ENCODE data around the gene SECTM1.

The SECTM1 gene

DNA sequence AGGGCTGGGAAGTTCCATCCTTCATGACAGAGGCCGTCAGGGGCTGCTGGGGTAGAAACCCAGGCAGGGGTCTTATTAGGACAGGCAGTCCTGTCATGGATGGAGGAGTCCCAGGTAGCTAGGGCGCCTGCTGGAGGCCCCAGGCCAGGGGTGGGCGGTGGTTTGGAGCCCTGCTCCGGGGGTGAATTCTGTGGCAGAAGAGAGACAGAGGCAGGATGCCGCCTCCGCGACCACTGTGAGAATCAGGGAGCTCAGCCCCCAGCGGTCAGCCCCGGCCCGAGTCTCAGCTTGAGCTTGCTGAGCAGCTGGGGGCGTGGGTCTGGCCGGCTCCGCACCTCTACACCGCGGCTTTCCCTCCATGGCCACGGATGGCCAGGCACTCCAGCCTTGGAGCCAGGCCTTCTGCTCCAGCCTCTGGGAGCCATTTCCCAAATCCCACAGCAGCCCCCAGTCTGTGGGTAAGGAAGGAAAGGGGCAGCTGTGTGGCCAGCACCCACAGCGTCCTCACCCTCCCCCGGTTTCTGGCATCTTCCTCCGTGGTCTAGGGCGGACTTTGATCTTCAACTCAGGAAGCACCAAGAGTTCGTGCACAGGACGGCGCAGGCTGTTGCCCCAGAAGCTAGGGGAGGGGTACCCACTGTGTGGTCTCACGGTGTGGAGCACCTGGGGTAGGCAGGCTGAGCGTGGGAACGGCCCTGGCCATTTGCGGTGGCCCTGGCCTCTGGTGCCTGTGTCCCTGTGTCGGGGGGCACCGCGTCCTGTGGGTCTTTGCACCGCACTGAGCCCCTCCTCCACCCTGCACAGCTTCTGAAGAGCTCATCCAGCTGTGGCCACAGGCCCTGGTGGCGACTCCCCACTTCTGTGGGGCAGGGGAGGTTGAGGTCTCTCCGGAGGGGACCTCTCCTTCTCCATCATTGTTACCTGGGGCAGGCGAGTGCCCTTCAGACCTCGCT lies 30.3 kb downstream of the SECTM1 start:
- in situ Hi-C loops (cut with HindIII; ENCODE audit: low sequenced_read_pairs): loop anchor here (10.0 kb wide), 1 partner anchor 98 kb away; no protein-coding TSS in a partner anchor

DNA sequence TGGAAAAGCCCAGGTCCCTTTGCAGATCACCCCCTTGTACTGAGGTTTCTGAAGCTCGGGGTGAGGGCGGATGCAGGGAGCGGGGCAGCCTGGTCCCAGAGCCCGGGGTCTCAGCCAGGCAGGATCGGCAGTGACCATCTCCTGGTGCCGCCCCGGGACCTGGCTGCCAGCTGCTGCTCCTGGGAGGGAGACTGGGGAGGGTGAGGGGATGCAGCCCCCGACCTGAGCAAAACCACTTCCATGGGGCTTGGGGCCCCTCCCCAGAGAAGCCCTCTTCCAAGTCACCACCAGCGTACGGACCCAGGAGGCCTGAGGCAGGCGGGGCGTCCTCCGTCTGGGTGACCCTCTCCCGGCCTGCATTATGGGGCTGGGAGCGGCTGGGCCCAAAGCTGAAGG lies 31.0 kb downstream of the SECTM1 start:
- in situ Hi-C loops (cut with HindIII; ENCODE audit: low sequenced_read_pairs): loop anchor here (10.0 kb wide), 1 partner anchor 98 kb away; no protein-coding TSS in a partner anchor

DNA sequence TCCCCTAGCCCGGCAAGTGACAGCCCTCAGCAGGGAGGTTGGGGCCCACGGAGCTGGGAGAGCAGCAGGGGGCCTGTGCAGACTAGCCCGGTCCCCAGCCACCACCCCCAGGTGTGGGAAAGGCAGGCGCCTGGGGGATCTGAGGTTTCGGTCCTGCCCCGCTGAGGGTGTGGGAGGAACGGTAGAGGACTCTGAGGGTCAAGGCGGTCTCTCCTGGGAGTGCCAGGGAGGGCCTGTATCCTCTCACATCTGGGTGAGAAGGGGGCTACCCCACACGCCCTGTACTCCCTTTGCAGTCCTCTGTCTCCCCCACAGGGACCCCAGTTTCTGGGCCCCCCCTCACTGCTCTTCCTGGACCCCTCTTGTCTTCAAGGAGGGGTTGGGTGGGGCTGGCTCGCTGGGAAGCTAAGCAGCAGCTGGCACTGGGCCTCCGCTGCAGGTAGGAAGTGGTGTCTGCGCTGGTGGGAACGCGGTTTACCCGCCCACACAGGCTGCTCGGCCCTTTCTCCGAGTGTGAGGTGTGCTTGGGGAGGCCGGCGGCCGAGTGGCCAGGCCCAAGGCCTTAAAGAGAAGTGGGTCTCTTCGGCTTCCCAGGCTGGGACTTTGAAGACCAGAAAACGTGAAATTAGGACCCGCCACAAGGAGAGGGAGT lies 31.5 kb downstream of the SECTM1 start:
- in situ Hi-C loops (cut with HindIII; ENCODE audit: low sequenced_read_pairs): loop anchor here (10.0 kb wide), 1 partner anchor 97 kb away; no protein-coding TSS in a partner anchor

DNA sequence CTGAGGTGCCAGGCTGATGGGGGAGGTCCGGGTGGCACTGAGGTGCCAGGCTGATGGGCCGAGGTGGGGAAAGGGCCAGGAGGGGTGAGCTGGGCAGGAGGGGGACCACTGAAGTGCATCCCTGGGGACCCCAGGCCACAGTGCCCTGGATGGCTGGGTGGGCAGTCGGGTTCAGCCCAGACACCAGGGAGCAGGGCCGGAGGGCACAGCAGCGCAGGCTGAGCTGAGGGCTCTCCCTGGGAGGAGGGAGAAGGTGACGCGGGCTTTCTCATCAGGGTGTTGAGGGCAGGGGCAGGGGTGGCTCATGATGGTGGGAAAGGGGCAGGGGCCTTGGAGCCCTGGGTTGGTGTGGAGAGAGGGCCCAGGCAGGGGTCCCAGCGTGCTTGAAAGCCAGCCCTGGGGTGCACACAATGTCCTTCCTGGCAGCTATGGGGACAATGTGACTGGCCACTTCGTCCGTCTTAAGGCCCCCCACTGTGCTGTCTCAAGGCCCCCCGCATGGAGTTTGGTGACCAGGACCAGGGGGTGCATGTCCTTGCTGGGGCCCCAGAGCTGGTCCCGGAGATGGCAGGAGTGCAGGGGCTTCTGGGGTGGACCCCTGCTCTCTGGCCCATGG lies 32.2 kb downstream of the SECTM1 start:
- in situ Hi-C loops (cut with HindIII; ENCODE audit: low sequenced_read_pairs): loop anchor here (10.0 kb wide), 1 partner anchor 97 kb away; no protein-coding TSS in a partner anchor

DNA sequence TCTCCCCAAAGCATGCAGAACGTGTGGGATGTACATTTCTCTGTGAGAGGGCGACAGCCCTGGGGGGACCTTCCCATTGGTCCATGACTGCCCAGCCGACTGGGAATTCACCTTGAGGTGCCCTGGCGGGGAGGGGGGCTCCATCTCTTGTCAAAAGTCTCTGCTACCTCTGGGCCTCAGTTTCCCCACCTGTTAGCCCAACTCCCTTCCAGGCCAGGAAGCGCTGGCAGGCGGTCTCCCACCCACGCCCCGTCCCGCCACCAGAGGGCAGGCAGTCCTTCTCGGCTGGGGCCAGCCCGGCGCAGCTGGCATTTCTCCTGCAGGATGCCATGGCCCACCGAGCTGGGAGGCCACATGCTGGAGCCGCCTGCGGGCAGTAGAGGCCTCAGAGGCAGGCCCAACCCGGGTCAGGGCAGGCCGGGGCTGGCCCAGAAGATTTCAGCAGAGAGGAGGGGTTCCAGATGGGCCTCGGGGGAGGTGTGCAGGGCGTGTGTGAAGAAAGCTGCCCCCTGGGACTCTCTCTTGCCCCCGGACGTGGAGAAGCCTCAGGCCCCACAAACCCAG lies 32.8 kb downstream of the SECTM1 start:
- in situ Hi-C loops (cut with HindIII; ENCODE audit: low sequenced_read_pairs): loop anchor here (10.0 kb wide), 1 partner anchor 96 kb away; no protein-coding TSS in a partner anchor

DNA sequence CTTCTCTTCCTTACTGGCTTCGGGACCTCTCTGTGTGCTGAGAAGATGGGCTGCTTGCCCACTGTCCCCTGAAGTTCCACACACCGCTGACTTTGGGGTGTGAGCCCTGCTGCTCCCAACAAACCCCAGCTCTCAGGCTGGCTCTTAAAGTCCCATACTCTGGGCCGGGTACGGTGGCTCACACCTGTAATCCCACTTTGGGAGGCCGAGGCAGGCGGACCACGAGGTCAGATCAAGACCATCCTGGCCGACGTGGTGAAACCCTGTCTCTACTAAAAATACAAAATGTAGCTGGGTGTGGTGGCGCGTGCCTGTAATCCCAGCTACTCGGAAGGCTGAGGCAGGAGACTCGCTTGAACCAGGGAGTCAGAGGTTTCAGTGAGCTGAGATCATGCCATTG lies 33.3 kb downstream of the SECTM1 start:
- in situ Hi-C loops (cut with HindIII; ENCODE audit: low sequenced_read_pairs): loop anchor here (10.0 kb wide), 1 partner anchor 95 kb away; no protein-coding TSS in a partner anchor

DNA sequence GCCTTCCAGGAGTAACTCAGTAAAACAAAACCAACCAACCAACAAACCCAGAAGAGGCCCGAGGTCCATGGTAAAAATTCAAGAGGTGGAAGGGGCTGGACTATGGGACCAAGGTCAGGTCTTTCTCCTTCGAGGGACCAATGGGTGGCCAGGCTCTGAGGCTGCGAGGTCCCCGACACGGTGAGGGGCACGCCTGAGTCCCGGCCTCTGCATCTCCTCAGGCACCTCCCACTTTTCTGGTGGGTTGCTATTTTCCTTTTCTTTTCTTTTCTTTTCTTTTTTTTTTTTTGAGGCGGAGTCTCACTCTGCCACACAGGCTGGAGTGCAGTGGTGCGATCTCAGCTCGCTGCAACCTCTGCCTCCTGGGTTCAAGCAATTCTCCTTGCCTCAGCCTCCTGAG lies 34.1 kb downstream of the SECTM1 start:
- in situ Hi-C loops (cut with HindIII; ENCODE audit: low sequenced_read_pairs): no loop called here

DNA sequence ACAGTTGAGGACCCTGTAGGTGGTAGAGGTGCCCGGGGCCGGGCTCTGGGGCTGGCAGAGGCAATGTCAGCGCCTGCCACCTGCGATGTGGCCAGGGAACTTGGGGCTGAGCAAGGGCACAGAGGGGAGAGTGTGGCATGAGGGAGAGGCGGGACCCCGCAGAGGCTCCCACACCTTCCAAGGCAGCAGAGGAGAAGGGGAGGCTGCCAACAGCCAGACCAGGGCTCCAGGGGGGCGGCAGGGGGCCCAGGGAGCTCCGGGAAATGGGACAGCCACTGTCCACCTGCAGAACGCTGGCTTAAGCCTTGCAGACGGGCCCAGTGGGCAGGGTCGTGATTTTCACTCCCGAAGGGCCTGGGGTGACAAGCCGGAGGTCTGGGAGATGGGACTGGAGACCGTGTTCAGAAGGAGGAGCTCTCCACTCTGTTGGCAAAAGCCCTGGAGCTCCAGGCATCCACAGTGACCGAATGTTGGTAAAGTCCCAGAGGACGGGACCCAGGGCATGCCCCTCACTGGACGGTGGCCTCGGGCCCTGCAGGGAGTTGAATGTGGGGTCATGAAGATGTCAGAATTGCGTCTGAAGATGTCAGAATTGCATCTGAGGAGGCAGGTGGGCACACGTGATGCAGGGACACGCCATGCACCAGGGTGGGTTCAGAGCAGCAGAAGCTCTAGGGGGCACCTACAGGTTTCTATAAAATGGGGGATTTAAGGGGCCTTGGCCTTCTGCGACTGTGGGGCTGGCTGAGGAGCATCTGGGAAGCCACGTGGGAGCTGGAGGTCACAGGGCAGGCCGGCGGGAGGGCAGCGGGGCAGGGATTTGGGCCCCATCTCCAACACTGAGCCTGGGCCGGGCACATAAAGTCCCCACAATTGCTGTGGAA lies 34.8 kb downstream of the SECTM1 start:
- in situ Hi-C loops (cut with HindIII; ENCODE audit: low sequenced_read_pairs): no loop called here

DNA sequence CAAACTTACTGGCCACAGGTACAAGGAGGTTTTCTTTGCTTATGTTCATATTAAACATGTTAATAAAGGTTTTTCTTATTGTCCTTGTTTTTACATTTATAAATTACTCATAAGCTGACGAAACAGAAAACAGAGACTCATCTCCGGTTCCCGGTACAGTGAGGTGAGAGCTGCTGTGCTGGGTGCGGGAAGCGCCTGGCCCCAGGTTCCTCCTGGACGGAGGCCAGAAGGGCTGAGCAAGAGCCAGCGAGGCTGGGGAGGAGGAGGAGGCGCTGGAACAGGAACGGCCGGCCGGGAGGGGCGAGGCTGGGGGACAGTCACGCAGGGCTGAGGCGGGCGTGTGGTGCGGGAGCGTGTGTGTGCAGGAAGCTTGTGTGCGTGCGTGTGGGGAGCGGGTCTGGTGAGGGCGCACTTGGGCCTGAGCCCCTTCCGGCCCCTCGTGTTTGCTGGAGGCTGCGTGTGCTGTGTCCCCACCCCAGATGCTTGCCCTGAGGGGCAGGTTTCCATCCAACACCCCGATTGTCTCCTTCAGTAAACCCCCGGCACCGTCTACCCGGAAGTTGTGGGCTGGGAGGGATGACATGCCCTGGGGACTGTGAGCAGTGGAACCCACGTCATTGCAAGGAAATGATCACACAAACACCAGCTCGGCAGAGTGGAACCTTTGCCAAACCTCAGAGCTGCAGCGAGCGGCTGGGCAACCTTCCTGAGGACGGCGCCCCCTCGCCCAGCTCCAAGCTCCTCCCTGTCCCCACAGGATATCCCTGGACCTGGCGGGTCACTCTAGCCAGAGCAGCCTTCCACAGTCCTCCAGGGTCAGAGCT lies 35.6 kb downstream of the SECTM1 start:
- in situ Hi-C loops (cut with HindIII; ENCODE audit: low sequenced_read_pairs): no loop called here

DNA sequence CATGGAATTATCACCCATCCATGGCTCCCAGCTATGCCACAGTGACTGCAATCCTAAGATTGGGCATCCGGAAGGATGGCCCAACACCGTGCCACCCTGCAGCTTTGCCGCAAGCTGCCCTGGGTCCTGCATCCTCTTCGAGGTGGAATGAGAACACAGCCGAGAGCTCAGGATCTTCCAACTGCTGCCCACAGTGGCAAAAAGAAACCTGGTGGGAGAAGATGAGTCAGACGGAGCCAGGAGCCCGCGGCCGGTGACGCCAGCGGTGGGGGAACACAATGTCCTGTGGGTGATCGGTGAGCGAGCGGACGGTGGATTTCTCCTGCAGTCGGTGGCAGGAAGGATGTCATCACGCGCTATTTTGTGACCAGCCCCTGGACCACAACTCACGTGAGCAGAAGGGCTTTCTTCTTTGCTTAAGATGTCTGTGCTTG lies 36.3 kb downstream of the SECTM1 start:
- in situ Hi-C loops (cut with HindIII; ENCODE audit: low sequenced_read_pairs): no loop called here

DNA sequence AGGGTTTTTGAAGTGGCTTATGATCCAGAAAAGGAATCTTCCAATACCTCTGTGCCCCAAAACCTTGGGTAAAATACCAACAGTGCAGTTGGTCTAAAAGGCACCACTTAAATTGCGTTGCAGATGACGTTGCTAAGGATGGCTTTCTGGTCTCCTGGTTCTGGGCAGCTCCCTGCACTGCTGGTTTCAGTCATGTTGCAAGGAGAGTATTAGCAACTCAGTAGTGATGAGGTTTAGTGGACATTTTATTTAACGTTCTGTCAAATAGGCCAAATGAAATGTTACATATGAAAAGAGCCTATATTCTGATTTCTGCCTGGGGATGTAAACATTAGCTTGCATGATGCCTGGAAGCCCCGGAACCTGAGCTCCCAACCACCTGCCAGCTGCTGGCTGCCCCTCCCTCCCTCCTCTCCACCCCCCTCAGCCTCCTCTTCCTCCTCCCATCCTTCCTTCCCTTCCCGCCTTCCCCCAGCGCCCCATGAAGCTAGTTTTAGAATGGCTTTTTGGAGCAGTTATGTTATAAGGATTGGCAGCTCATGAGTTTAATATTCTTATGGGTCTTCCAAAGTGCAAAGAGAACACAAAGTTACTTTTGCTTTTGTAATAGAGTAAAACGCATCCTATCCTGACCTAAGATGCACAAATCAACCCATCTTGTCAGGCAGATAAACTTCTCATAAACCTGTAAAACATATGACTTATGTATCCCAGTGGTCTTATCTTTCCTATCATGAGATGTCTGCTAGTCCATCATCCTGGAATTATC lies 36.9 kb downstream of the SECTM1 start:
- in situ Hi-C loops (cut with HindIII; ENCODE audit: low sequenced_read_pairs): no loop called here

DNA sequence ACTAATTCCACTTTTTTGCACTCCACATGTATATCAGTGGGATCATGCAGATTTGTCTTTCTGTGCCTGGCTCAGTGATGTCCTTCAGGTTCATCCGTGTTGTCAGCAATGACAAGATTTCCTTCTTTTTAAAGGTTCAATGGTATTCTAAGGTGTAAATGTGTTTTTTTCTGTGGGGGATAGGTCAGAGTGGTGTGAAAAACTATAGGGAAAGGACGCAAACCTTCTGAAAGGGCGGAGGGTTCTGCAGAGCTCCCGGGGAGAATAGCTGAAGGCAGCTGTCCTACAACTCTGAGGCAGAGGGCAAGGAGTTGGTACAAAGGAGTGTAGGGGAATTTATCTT lies 38.1 kb downstream of the SECTM1 start:
- in situ Hi-C loops (cut with HindIII; ENCODE audit: low sequenced_read_pairs): no loop called here

DNA sequence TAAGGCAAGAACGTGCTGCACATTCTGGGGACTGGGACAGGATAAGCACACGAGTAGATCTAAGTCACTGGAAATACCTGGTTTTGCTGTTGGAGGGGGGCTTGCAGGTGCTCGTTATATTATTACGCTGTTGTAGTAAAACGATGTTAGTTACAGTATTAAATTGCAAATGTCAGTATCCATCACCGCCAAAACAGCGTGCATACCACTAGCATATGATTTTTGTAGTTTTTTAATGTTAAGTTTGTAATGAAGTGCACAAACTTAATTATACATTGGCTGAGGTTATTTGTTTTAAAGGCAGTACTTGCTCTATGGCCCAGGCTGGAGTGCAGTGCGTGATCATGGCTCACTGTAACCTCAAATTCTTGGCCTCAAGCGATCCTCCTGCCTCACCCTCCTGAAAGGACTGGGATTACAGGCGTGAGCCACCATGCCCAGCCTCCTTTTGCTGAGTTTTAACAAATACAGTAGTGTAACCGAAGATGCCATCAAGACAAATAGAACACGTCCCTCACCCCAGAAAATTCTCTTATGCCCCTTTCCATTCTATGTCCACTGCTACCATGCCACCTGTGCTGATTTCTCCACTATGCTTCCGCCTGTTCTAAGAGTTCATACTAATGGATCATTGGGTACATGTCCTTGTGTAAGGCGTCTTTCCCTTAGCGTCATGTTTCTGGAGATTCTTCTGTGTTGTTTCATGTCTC lies 39.3 kb downstream of the SECTM1 start:
- in situ Hi-C loops (cut with HindIII; ENCODE audit: low sequenced_read_pairs): no loop called here

DNA sequence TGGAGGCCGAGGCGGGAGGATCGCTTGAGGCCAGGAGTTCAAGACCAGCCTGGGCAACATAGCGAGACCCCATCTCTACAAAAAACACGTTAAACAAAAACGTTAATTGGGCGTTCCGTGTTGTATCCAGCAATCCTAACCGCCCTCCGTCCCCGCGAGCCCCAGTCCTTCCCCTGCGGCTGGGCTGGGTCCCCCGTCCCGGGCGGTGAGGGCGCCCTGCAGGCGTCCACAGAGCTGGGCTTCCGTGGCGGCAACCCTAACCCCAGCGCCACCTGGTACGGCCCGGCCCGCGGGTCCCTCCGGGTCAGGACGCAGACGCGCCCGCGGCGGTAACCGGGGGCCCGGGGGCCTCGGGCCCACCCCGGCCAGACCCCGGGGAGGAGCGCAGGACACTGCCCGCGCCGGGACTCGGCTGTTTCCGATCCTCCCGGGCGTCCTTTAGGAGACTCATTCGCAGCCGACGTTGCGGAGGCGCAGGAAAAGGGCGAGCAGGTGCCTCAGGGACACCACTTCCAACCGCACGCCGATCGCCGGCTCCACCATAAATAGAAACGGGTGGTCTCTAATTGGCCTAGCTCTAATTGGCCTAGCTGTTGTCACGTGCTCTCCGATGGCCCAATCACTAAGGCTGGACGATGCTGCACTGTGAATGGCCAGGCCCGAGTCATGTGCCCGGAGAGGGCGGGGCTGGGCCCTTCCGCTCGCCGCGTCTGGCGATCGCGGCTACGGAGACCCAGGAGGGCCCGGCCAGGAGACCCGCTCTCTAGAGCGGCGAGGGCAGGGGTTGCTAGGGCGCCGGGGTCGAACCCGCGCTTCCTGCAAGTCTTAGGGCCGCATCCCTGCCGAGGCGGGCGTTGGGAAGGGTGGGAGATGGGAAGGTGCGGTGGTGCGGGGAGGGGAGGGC lies 41.1 kb downstream of the SECTM1 start:
- in situ Hi-C loops (cut with HindIII; ENCODE audit: low sequenced_read_pairs): no loop called here

DNA sequence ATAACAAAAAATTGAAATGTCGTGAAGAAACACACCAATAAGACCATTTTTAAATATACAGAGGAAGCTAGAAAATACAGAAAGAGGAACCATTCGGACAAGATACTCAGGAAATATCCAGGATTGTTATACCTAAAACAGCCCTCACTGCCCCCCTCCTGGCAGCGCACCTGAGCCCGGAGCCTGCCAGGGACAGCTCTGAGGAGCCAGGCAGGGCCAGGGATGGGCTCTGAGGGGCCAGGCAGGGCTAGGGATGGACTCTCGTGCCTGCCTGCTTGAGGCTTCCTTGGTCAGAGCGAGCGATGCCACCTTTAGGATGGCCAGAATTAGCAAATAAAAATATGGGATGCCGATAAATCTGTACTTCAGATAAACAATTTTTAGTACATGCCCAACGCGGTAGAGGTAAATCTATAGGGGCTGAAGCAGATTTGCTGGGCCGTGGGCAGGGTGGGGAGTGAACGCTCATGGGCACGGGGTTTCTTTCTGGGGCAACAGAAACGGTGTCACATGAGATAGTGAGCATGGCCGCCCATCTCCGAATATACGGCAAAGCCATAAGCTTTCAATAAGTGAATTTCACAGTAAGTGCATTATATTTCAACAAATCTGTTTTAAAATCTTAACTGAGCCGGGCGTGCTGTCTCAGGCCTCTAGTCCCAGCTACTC lies 41.9 kb downstream of the SECTM1 start:
- in situ Hi-C loops (cut with HindIII; ENCODE audit: low sequenced_read_pairs): no loop called here
